GM11168 (cell line): Measurements from ENCODE around the gene STS.
"Not testable (repeated sequence)": the region's sequence is repeated elsewhere in the genome, so short reads cannot be mapped to it uniquely, and the experiment has no call there.

ENCODE experiments used
- in situ Hi-C: fragments of 300-500 bp; cut with MboI; formaldehyde crosslinking; loops from one replicate; pipeline ENCODE4 v1.12.0; 2022; ENCODE audit warnings: low sequenced_read_pairs; ENCODE audit not compliant: unreplicated experiment

STS gene

GRCh38 chrX:7169627-7170026 is 22.1 kb downstream of the STS start:
- in situ Hi-C loops, result no loop called here

- in situ Hi-C loops, result no loop called here
Observed at GRCh38 chrX:7170898-7171297, 23.4 kb downstream of the STS start.

- in situ Hi-C loops, result not testable (repeated sequence)
Observed at GRCh38 chrX:7178859-7179258, 31.3 kb downstream of the STS start.

DNA sequence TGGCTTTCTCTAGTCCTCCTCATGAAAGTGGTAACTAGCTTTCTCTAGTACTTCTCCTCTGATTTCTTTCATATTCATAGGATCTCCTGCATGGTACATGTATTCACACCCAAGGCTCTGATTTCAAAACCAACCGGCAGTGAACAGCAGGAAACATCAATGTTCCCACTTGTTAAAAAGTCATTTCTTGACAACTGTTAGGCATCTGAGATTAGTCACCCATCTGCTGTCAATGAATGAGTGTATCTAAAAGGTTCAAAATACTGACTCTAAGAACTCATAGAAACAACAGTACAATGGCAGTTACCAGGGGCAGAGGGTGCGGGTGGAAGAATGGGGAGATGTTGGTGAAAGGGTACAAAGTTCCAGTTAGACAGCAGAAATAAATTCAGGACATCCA is 31.9 kb downstream of the STS start:
- in situ Hi-C loops, result no loop called here

GRCh38 chrX:7184816-7185215 is 37.3 kb downstream of the STS start:
- in situ Hi-C loops, result no loop called here

DNA sequence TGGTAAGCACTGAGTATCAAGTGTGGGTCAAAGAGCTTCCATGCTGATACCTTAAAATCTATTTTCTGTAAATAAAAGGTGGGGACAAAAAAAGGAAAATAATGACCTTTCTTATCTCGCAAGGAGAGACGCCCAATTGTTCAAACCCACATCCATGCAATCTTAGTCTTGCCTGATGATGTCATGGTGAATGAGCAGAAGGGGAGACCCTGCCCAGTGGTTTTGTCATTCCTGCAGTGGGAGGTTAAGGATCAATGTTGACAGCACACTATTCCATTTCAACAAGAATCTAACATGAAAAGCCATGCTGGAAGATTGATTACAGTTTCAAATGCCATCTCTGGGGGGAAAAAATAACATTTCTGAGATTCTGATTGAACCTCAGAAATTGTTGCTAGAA is 41.2 kb downstream of the STS start:
- in situ Hi-C loops, result no loop called here

GRCh38 chrX:7190157-7190556 is 42.6 kb downstream of the STS start:
- in situ Hi-C loops, result no loop called here

DNA sequence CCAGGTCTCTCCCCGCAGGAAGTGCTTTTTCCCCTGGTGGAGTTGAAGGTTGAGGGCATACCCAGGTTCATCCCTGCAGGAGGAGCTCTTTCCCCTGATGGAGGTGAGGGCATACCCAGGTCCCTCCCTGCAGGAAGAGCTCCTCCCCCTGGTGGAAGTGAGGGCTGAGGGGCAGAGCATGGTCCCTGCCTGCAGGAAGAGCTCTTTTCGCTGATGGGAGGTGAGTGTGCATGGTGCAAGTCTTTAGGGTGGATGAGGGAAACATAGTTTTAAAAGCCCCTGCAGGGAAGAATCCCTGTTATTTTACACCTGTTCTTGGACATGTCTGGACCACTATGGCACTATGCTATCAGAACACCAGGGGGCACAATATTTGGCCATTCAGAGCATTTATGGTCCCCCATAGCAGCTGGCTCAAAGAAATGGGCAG is 44.2 kb downstream of the STS start:
- in situ Hi-C loops, result no loop called here

DNA sequence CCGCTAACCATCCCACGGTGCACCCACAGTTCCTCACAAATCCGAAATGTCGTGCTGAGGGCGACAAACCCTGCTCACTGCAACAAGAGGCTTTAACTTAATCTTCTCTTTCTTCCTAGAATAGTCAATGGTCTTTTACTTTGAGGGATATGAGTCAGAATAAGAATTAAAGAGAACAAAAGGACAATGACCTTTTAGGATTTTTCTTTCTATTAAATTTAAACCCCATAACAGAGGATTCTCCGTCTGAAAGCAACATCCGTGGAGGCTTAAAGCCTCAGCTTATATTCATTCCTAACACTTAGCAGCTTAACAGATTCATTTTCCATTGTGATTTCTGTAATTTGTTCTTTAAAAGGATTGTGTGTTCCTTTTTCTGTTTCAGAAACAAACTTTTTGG is 45.4 kb downstream of the STS start:
- in situ Hi-C loops, result no loop called here

DNA sequence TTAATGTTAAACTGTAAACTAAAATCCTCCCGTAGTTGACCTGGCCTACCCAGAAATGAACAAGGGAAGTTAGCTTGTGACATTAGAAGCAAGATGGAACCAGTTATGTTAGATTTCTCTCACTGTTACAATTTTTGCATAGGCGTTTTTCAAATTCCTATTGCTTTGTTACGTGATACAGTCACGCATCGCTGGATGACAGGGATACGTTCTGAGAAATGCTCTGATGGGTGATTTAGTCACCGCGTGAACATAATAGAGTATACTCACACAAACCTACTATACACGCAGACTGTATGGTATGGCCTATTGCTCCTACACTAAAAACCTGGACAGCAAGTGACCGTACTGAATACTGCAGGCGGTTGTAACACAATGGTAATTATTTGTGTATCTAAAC is 47.1 kb downstream of the STS start:
- in situ Hi-C loops, result no loop called here
